Sigmoid colon (tissue), 7 donors: ENCODE results near the gene MRS2. TPM values are rescaled to one million over a fixed set of nuclear protein-coding genes. Genes with fewer than 3 reads are reported as not detected.
"Not testable (repeated sequence)": the region's sequence is repeated elsewhere in the genome, so short reads cannot be mapped to it uniquely, and the experiment has no call there.

Experiments used
- DNase-seq: peaks from one replicate; pipeline ENCODE4 v3.0.0-alpha.2; 2019
- H3K27ac ChIP-seq, 4 donors: fragments of 200-600 bp; sonication (generic); one replicate each; pipeline ENCODE4 v1.5.1; 2016 to 2019; ENCODE audit warnings: mild to moderate bottlenecking in 1 of 4
- H3K27me3 ChIP-seq, 3 donors: fragments of 200-600 bp; sonication (generic); one replicate each; pipeline ENCODE4 v1.5.1; 2019; ENCODE audit warnings: mild to moderate bottlenecking in 1 of 3
- H3K36me3 ChIP-seq, 4 donors: fragments of 200-600 bp; sonication (generic); one replicate each; pipeline ENCODE4 v1.5.1; 2016 to 2019
- H3K4me1 ChIP-seq, 4 donors: fragments of 200-600 bp; sonication (generic); one replicate each; pipeline ENCODE4 v1.5.1; 2017 to 2019
- H3K4me3 ChIP-seq, 4 donors: fragments of 200-600 bp; sonication (generic); one replicate each; pipeline ENCODE4 v1.5.1; 2017 to 2019; ENCODE audit warnings: mild to moderate bottlenecking in 2 of 4, moderate library complexity in 1 of 4
- H3K9me3 ChIP-seq, 4 donors: fragments of 200-600 bp in 3 of 4; sonication (generic) in 3 of 4; one replicate each; pipeline versions ENCODE4 v1.5.1 to v1.6.1; 2013 to 2019
- EP300 ChIP-seq, 4 donors: sonication (generic); formaldehyde crosslinking; IDR thresholded peaks; one replicate each; pipeline ENCODE4 v1.6.1; 2017; ENCODE audit warnings: antibody characterized with exemption in 4 of 4
- POLR2A ChIP-seq, 2 donors: fragments of 450-650 bp; IDR thresholded peaks; one replicate each; pipeline ENCODE4 v1.6.1; 2016; ENCODE audit warnings: antibody characterized with exemption in 2 of 2, mild to moderate bottlenecking in 2 of 2, moderate library complexity in 2 of 2
- POLR2AphosphoS5 ChIP-seq, 4 donors: sonication (generic); formaldehyde crosslinking; IDR thresholded peaks; one replicate each; pipeline ENCODE4 v1.6.1; 2017; ENCODE audit warnings: antibody characterized with exemption in 4 of 4
- WGBS, 2 donors: extraction: QIAGEN DNeasy Blood & Tissue Kit; methylation state at CpG; one replicate each; pipeline ENCODE4 v1.1.7; 2013; 5-methylcytosine and 5-hydroxymethylcytosine counted together
- intact Hi-C: fragments of 100-400 bp; cut with DNase I; formaldehyde crosslinking; loops from one replicate; pipeline ENCODE4 v1.15.1; 2023
- polyA plus RNA-seq, 3 donors: library from polyadenylated mRNA; stranded (reverse); fragments of 200-250 nt; gene quantifications; one replicate each; pipeline ENCODE4 v1.2.3, GENCODE V29; 2013
- total RNA-seq, 4 donors: library from RNA; depleted of rRNA; stranded (reverse); fragments of >200 nt; gene quantifications; one replicate each; pipeline ENCODE4 v1.1.0, GENCODE V29; 2016
- TF ChIP-seq, protein P1 (sequence below), 4 experiments: fragments of 450-650 bp in 3 of 4; fragments of 200-600 bp in 1 of 4; IDR thresholded peaks; one replicate each; pipeline ENCODE4 v1.5.1; 2016 to 2019; ENCODE audit warnings: antibody characterized with exemption in 4 of 4, mild to moderate bottlenecking in 3 of 4, moderate library complexity in 2 of 4
- donor health status: healthy with polysubstance abuse.
- donor health status: Bipolar disorder and iron deficiency.
- donor health status: healthy.

The MRS2 gene
- total and polyA plus RNA-seq, 7 donors, result 9.0 to 33.5 (median 21.4) TPM

DNA sequence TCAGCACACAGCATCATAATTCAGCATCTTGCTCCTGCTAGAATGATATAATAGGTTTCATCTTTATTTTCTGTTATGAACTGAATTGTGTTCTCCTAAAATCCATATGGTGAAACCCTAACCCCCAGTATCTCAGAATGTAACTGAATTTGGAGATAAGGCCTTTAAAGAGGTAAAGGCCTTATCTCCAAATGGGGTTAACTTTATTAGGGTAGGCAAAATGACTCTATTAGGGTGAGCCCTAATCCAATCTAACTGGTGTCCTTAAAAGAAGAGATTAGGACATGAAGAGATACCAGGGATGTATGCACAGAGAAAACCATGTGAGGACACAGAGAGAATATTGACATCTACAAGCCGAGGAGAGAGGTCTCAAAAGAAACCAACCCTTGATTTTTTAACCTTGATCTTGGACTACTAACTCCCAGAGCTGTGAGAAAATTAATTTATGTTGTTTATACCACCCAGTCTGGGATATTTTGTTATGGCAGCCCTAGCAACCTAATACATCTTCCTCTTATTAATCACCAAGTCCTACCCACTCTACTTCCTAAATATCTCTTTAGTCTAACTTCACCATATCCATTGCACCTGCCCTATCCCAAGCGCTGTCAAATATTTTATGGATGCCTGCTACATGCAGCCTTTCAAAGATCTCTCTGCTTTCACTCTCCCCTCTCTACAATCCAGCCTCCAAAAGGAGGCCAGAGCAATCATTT, 8.5 kb upstream of the MRS2 start:
- no peak overlapping the region for H3K27ac ChIP-seq
- no peaks in the 10 kb centered on the region for H3K36me3 ChIP-seq
- intact Hi-C loops, result no loop called here
- WGBS, 2 donors, result 93 to 97% methylated on average over 2 of the region's 2 CpGs
- H3K9me3 ChIP-seq, result peaks cover 0 to 6% (median 0%) of the 10 kb centered on the region in 4 donors
- no peaks in the 10 kb centered on the region for H3K4me1 ChIP-seq
- DNase-seq, result no peak
- H3K27me3 ChIP-seq, result peaks cover 0 to 21% (median 4%) of the 10 kb centered on the region in 3 donors
- no peak overlapping the region for H3K4me3 ChIP-seq
- TF ChIP-seq EP300 (IDR thresholded peaks at IDR 0.05), result no peak
- TF ChIP-seq POLR2AphosphoS5 (IDR thresholded peaks at IDR 0.05), result no peak
- TF ChIP-seq, protein P1, sequence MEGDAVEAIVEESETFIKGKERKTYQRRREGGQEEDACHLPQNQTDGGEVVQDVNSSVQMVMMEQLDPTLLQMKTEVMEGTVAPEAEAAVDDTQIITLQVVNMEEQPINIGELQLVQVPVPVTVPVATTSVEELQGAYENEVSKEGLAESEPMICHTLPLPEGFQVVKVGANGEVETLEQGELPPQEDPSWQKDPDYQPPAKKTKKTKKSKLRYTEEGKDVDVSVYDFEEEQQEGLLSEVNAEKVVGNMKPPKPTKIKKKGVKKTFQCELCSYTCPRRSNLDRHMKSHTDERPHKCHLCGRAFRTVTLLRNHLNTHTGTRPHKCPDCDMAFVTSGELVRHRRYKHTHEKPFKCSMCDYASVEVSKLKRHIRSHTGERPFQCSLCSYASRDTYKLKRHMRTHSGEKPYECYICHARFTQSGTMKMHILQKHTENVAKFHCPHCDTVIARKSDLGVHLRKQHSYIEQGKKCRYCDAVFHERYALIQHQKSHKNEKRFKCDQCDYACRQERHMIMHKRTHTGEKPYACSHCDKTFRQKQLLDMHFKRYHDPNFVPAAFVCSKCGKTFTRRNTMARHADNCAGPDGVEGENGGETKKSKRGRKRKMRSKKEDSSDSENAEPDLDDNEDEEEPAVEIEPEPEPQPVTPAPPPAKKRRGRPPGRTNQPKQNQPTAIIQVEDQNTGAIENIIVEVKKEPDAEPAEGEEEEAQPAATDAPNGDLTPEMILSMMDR (IDR thresholded peaks at IDR 0.05), result no peak
- no peak for TF ChIP-seq POLR2A (IDR thresholded peaks at IDR 0.05)

DNA sequence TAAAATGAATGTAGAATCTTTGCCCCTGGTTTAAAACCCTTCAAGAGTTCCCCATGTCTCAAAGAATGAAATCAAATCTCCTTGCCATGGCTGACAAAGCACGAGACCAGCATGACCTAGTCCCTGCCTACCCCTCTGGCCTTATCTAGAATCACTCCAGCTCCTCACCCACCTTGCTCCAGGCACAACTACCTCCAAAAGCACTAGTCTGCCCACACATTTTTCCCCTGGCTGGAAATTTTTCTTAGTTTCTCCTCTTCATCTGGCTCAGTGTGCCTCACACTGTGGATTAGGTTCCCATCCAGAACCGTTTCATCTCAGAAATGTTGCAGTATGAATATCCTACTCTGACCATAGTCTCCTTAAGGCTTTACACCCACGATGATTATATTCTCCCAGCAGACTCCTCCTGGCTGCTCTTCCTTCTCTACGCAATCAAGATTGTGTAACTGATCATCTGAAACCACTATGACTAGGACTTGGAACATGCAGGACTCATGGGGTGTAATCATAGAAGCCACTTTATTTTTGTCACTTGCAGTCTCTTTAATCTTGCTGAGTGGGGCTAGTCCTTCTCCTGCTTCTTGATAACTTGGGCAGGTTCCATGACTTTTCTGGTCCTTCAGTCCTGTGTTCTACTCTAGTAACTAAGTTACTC, 7.8 kb upstream of the MRS2 start:
- no peaks in the 10 kb centered on the region for H3K36me3 ChIP-seq
- no peaks in the 10 kb centered on the region for H3K4me1 ChIP-seq
- intact Hi-C loops, result no loop called here
- TF ChIP-seq, protein P1 (IDR thresholded peaks at IDR 0.05), result no peak
- TF ChIP-seq POLR2A (IDR thresholded peaks at IDR 0.05) (no peak), POLR2AphosphoS5 (IDR thresholded peaks at IDR 0.05) (no peak), EP300 (IDR thresholded peaks at IDR 0.05) (no peak)
- peaks cover 0 to 21% (median 4%) of the 10 kb centered on the region in 3 donors for H3K27me3 ChIP-seq
- WGBS, 2 donors, result 84 to 88% methylated on average over 4 of the region's 4 CpGs
- H3K9me3 ChIP-seq, result peaks cover 0 to 6% (median 0%) of the 10 kb centered on the region in 4 donors
- DNase-seq, result no peak
- H3K27ac ChIP-seq, result no peak overlapping the region
- no peak overlapping the region for H3K4me3 ChIP-seq

DNA sequence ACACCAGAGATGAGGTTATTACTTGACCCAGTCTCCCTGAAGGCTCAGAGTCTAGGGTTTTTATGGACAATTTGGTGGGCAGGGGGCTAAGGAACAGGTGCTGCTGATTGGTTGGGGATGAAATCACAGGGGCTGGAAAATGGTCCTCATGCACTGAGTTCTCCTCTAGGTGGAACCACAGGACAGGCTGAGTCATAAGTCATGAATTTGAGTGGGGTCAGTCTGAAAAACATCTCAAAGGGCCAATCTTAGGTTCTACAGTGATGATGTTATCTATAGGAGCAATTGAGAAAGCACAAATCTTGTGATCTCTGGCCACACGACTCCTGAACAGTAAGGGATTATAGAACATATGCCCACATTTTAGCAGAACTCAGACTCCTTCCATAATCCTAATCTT, 5.9 kb upstream of the MRS2 start:
- H3K27me3 ChIP-seq, result peaks cover 0 to 21% (median 4%) of the 10 kb centered on the region in 3 donors
- no peak for DNase-seq
- intact Hi-C loops, result no loop called here
- peaks cover 0 to 6% (median 0%) of the 10 kb centered on the region in 4 donors for H3K9me3 ChIP-seq
- WGBS, 2 donors, result 90 to 95% methylated on average over 1 of the region's 1 CpG
- no peaks in the 10 kb centered on the region for H3K4me1 ChIP-seq
- no peaks in the 10 kb centered on the region for H3K36me3 ChIP-seq
- H3K27ac ChIP-seq, result no peak overlapping the region
- TF ChIP-seq, protein P1 (IDR thresholded peaks at IDR 0.05), result no peak
- TF ChIP-seq EP300 (IDR thresholded peaks at IDR 0.05), result no peak
- H3K4me3 ChIP-seq, result no peak overlapping the region

DNA sequence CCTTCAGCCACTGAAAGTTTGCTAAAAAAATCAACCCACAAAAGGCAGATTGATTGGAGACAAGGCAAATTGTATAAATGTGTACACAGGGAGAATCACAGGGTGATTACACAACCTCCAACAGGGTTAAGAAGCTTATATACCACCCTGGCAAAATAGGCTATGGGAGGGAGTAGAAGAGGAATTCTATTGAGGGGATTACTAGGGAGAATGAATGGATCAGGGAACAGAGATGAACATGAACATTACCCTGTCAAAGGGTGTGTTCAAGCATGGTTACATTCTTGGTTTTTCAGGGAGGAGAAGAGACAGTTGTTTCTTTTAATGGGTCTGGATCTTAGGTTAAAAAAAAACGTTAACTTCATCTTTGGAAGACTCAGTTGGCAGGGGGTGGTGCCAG, 5.1 kb upstream of the MRS2 start:
- Histone ChIP-seq H3K4me1 (peaks cover 0 to 5% (median 4%) of the 10 kb centered on the region in 4 donors), H3K27me3 (peaks cover 0 to 21% (median 4%) of the 10 kb centered on the region in 3 donors), H3K9me3 (peaks cover 0 to 6% (median 0%) of the 10 kb centered on the region in 4 donors), H3K36me3 (no peaks in the 10 kb centered on the region), H3K27ac (no peak overlapping the region), H3K4me3 (no peak overlapping the region)
- TF ChIP-seq EP300 (IDR thresholded peaks at IDR 0.05) (no peak), POLR2AphosphoS5 (IDR thresholded peaks at IDR 0.05) (no peak), POLR2A (IDR thresholded peaks at IDR 0.05) (no peak)
- TF ChIP-seq, protein P1 (IDR thresholded peaks at IDR 0.05), result no peak
- intact Hi-C loops, result no loop called here
- WGBS, 2 donors, result 71 to 83% methylated on average over 1 of the region's 1 CpG
- DNase-seq, result no peak

DNA sequence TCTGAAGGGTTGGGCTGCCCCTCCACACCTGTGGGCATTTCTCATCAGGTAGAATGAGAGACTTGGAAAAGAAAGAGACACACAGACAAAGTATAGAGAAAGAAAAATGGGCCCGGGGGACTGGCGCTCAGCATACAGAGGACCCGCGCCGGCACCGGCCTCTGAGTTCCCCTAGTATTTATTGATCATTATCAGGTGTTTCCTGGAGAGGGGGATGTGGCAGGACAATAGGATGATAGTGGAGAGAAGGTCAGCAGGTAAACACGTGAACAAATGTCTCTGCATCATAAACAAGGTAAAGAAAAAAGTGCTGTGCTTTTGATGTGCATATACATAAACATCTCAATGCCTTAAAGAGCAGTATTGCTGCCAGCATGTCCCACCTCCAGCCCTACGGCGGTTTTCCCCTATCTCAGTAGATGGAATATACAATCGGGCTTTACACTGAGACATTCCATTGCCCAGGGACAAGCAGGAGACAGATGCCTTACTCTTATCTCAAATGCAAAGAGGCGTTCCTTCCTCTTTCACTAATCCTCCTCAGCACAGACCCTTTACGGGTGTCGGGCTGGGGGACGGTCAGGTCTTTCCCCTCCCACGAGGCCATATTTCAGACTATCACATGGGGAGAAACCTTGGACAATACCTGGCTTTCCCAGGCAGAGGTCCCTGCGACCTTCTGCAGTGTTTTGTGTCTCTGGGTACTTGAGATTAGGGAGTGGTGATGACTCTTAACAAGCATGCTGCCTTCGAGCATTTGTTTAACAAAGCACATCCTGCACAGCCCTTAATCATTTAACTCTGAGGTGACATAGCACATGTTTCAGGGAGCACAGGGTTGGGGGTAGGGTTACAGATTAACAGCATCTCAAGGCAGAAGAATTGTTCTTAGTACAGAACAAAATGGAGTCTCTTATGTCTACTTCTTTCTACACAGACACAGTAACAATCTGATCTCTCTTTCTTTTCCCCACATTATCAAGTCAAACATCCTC, 2.4 kb upstream of the MRS2 start:
- not testable (repeated sequence) for H3K36me3 ChIP-seq
- WGBS, 2 donors, result 32 to 63% methylated on average over 17 of the region's 17 CpGs

More for the DNA sequence above, 2.4 kb upstream of the MRS2 start:
- H3K4me3 ChIP-seq, DNase-seq, H3K9me3 ChIP-seq, intact Hi-C loops, H3K27ac ChIP-seq: not testable (repeated sequence)
- peaks cover 0 to 17% (median 12%) of the 10 kb centered on the region in 4 donors for H3K4me1 ChIP-seq
- H3K27me3 ChIP-seq, result peaks cover 0 to 21% (median 4%) of the 10 kb centered on the region in 3 donors
